Ureter (tissue), 1 donor: ENCODE data around the gene ZBTB7C. TPM values are rescaled to one million over a fixed set of nuclear protein-coding genes. Genes with fewer than 3 reads are reported as not detected.
A peak's percentile ranks its signal among the peaks of the same experiment; 100 is the strongest.

Source experiments
- DNase-seq: peaks from one replicate; pipeline ENCODE4 v3.0.0-alpha.2; 2020; ENCODE audit warnings: low spot score
- total RNA-seq: library from RNA; stranded (reverse); gene quantifications from one replicate; pipeline ENCODE4 v1.2.4, GENCODE V29; 2023
- donor health status: DM: yes; HTN: yes; CAD: no.

ZBTB7C gene
- total RNA-seq, 1 donor from 2014 or later: 72.1 TPM

DNA sequence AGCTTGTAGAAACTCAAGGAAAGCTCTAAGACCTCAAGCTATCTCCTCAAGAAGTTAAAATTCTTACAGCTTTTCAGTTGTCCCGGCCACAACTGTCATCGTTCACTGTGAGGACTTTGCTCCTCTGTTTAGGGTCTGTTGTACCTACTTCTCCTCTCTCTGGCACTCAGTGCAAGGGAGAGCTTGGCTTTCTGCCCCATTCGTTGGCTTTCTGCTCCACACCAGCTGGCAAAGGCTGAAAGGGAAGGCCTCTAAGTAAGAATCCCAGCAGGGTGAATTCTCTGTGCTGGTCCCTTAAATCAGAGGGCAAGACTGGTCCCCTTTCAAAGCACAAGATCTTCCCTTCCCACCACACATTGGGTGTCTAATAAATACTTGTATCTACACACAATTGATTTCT lies 17.3 kb downstream of the ZBTB7C start:
- DNase-seq: no peak

DNA sequence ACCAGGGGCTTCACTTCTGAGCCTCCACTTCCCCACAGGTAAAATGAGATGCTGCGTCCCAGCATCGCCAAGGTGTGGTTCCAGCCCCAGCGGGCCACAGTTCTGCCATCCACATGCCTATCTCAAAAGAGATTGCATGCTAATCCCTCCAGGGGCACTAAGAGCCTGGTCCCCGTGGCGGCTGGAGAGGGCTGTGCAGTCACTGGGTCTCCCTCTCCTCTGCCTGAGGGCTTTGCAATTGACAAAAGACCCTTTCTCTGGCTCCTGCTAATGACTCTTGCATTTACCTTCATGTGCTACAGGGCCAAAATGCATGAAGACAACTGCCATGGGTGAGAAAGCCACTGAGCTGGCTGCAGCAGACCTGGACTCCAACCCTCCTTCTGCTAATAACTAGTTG lies 18.5 kb downstream of the ZBTB7C start:
- DNase-seq: no peak

DNA sequence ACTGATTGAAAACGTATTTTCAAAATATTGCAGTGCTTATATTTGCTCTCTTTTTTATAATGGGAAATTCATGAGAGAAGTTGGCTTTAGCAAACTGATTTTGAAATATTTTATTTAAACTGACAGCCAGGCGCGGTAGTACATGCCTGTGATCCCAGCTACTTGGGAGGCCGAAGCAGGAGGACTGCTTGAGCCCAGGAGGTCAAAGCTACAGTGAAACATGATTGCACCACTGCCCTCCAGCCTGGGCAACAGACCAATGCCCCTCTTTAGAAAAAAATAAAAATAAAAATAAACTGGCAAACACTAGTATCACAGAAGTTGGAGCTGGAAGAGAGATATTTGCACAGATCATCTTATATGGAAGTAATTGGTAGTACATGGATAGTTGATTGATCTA lies 20.7 kb downstream of the ZBTB7C start:
- no peak for DNase-seq

DNA sequence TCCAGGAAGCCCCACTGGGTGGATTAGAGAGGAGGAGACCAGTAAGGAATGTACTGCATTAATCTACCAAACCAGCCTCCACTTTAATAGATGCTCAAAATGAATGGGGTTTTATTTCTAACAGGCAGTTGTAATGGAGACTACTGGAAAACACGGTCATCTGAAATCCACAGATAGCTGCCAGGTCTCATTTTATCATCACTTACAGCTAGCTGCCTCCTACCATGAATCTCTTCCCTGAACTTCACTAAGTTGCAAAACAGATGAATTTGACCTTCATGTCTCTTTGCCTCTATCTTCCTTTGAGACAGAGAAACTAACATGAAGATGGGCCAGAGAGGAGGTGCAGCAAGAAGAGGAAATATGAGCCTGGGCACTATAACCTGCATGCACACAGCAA lies 21.9 kb downstream of the ZBTB7C start:
- DNase-seq: no peak

DNA sequence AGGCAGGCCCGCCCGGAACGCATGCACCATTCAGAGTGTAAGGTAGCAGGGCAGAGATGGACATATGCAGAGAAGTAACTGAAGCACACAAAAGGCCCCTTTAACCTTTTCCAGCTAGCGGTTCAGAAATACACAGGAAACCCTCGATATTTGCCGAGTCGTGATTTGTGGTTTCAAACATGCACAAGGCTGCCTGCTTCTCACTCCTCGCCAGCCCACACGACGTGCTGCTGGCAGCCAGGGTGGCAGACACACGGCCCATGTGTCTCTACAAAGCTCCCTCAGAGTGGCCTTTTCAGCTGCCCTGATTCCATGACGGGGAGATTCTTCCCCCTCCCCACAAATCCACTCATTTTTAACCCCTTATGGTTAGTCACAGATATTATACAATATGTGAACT lies 23.6 kb downstream of the ZBTB7C start:
- DNase-seq: peak; percentile 27

DNA sequence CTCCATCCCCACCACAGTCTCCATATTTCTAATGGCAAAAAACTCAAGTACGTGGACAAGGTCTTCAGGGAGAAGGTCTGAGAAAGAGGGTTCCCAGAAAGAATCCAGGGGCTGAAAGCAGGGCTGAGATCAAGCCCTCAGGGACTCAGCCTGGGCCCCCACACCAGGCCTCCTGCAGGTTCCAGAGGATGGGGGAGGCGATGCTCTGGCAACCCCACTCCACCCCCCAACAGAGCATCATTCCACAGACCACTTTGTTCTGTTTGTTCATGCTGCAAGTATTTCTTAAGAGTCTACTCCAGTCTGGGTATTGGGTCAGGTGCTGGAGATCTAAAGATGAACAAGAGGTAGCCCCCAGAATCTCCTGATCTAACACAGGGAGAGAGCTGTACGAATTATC lies 32.2 kb downstream of the ZBTB7C start:
- no peak for DNase-seq

DNA sequence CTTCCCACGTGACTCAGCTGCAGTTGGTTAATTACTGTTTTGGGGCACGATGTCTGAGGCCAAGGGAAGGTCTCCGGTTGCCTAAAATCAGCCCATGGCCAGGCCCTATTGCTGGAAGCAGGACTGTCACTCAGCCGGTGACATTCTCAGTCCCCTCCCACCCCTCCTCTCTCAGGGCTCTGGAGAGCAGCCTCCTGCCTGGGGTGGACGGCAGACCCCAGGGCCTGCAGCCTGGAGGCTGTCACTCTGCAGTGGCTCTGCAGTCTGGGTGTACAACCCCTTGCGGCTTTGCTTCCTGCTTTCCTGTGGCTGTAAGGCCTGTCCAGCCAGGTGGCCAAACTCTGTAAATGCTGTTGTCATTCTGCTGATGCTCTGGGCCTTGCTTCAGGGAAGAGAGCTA lies 32.8 kb downstream of the ZBTB7C start:
- DNase-seq: no peak

DNA sequence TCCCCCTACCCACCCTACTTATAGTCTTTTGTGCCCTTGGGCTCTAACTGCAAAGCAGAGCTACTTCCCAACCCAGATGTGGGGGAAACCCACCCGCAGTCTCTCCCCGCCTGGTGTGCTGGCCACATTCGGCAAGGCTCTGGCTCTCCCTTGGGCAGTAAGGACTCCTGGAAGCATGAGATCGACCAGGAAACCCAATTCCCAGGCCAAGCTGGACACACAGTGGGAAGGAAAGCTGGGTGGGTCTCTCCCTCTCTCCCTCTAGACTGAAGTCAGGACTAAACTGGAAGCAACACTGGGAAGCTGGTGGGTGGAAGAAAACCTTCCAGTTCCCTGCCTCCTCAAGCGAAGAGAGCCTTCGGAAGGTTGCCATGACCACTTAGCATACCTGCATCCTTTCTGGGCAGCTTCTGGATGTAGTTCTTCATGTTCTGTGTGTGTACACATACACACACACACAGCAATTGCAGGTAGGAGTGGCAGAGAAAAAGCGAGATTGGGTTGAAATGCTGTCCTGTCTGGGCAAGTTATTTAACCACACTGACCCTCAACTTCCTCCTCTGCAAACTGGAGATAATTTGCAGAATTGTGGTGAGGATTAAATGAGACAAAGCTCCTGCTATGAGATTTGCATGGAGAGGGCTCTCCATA lies 33.9 kb downstream of the ZBTB7C start:
- no peak for DNase-seq

DNA sequence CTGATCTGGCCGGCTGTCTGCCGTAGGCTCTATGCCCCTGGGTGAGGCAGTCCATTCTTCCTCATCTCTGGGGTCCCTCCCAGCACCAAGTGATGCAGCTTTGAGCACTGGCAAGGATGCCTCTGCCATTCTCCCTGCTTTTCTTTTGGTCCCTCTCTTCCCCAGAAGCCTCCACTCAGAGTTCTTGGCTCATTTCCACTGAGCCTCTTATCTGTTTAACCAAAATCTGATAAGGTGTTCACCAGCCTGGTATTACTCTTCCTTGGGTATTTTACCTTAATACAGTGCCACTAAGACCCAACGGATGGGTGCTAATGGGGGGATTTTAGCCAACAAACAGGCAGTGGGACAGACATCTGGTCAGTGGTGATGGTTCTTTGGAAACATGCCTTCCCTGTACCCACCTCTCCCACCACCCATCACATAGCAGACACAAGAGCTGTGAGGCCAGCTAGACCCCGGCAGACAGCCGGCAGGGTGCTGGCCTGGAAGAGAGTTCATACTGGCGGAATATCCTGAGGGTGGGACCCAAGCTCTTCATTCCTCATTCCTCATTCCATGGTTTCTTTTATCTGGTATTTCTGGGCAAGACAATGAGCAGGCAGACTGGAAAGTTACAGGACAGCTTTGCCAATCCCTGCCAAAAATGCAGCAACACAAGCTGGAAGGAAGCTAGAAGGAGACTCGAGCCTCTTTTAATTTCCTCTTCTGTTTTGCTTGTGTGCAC lies 34.6 kb downstream of the ZBTB7C start:
- DNase-seq: no peak

DNA sequence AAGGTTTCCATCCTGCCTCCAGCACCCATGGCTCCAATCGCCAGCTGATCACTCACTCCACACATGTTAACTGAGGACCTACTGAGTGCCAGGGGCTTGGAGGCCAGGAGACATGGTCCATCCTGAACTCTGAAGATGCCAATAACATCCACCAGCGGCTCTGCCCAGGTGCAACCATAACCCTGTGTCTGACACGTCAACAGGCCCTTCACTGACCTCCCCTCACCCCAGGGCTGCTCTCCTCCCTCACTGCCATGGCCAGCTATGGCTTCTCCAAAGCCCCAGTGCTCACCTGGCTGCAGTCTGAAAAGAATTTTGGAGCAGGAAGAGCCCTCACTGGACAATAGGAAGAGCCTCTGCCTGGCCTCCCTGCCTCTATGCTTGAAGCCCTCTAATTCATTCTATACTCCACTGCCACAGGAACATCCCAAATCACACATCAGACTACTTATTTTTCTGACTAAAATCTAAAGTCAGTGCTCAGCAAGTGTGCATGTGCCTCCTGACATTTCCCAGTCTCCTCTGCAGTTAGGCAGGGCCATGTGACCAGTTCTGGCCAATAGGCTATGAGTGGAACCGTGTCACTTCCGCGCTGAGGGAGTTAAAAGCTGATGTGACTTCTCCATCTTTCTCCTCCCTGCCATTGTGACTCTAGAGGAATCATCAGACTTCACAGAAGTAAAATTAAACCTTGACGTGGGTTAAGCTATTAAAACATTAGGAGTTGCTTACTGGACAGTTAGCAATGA lies 37.2 kb downstream of the ZBTB7C start:
- no peak for DNase-seq

DNA sequence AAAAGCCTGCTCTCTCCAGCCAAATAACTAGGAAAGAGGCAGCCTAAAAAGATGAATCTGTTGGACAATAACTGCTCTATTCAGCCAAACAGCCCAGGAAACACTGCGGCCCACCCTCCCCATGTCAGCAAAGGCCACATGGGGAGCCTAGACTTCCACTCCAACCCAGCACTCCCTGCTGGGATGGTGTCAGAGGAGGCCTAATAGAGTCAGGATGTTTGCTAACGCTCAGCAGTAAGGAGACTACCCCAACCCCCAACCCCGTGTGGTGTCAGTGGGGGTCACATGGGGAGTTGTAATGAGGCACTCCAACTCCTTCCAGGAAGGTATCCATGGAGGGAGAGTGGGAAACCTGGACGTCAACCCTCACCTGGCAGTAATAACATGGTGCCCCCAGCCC lies 41.6 kb downstream of the ZBTB7C start:
- no peak for DNase-seq

DNA sequence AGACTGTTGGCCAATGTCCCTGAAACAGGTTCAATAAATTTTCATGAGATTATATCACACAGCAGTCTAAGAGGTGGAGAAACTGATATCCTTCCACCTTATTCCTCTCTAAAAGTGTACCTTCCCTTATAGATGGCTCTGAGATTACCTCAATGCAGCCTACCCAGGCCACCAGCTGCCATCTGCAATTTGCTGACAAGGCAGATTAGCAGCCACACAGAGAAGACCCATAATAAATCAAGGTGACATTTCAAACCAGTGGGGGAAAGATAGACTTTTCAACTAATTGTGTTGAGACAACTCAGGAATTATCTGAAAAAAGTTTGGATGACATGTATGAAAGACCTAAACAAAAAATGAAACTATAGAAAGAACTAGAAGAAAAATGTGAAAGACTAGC lies 43.2 kb downstream of the ZBTB7C start:
- DNase-seq: no peak

DNA sequence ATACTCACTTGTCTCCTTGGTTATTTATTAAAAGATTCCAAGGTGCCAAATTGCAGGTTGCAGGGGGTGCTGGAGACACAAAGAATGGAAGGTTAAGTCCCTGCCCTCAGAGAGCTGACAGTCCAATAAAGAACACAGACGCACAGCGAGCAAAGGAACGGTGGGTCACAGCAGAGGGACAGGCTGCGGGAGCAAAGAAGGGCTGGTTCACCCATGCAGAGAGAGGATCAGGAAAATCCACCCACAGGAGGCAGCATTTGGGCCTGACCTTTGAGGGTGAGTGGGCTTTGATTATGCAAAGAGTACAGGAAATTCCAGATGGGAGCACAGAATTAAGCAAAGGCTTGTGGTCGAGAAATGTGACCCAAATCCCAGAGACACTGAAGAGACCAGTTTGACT lies 45.0 kb downstream of the ZBTB7C start:
- DNase-seq: no peak

DNA sequence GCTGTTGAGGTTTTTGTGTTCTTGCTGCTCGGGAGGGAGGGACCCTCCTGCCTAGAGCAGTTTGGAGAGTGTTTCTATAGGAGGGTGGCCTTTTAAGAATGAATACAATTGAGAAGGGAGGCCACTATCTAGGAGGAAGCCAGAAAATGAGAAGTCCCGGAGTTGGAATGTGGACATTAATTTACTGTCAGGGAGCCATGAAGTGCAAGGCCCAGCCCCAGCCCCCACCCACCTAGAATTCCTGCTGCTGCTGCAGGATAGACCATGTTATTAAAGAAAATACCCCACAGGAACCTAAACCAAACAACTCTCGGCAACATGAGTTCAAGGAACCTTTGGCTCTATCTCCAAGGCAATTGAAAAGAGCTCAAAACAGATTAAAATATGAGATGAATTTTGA lies 46.0 kb downstream of the ZBTB7C start:
- no peak for DNase-seq

DNA sequence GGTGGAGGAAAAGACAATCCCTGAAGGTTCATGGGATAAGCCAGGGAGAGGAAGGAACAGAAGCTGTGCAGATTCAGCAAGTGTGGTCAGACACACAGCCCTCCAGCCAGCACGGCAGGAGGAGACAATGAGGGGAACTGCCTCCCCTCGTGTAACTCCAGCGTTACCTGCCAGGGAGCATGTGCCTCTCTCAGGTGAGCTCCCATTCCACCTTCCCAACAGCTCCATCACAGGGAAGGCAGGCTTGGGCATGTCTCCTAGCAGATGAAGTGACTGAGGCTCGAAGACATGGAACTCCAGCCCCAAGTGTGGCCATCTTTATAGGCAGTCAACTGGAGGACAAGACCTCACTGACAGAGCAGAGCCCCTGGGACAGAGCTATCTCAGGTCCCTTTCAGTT lies 47.4 kb downstream of the ZBTB7C start:
- no peak for DNase-seq

DNA sequence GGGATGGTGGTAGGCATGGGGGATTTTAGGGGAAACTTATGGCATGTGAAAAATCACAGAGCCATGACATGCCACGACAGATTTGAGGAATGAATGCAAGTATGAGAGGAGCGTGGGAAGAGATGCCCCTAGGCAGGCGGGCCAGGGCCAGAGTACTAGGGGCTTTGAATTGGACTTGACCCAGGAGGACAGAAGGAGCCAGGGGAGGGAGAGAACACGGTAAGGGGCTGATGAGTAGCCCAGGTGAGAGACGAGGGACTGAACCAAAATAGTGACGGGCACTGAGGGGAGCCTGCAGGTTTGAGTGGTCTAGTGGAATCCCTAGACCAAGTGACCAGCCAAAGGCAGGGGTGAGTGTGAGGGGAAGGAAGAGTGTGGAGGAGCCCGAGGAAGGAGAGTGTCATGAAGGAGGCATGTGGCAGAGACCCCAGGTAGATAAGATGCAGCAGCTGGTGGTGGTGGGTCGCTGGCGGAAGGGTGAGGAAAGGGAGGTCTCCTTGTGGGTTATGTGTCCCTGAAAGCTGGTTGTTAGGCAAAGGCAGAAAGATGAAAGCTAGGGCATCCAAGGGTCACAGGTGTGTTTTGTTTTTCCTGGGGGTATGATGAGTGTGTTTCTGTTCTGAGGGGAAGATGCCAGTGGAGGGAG lies 48.7 kb downstream of the ZBTB7C start:
- DNase-seq: no peak

DNA sequence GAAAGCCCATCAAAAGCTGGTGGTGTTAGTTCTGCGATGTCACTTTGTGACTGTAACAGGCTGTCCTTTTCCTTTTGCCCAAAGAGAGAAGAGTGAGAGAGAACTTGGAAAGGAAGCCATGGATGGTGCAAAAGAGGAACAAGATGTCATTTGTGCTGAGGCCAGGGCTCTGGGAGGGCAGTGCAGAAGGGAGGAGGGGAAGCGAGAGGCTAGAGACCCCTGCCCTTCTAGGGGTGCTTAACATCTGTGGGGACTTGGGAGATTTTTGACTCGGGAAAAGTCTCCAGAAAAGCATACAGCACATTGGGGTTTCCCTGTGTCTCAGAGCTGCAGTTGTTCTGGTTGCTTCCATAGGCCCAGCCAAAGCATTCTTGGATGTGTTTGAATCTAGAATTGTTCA lies 49.6 kb downstream of the ZBTB7C start:
- no peak for DNase-seq

DNA sequence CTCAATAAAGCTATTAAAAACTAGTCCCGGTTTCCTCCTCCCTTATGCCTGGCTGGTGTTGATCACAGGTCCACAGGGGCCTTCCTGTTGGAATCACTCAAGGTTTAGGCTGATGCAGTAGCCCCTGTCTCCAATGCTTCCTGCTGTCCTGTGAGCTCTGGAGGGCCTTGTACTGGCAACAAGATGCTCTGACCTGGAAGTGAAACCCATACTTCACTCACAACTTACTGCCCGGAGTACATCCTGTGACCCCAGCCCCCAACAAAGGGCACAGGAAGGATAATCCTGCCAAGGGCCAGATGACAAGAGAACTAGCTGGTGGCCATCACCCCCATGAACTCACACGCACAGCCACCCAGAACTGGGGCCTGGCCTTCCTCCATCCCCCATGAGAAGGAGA lies 50.3 kb downstream of the ZBTB7C start:
- DNase-seq: no peak

DNA sequence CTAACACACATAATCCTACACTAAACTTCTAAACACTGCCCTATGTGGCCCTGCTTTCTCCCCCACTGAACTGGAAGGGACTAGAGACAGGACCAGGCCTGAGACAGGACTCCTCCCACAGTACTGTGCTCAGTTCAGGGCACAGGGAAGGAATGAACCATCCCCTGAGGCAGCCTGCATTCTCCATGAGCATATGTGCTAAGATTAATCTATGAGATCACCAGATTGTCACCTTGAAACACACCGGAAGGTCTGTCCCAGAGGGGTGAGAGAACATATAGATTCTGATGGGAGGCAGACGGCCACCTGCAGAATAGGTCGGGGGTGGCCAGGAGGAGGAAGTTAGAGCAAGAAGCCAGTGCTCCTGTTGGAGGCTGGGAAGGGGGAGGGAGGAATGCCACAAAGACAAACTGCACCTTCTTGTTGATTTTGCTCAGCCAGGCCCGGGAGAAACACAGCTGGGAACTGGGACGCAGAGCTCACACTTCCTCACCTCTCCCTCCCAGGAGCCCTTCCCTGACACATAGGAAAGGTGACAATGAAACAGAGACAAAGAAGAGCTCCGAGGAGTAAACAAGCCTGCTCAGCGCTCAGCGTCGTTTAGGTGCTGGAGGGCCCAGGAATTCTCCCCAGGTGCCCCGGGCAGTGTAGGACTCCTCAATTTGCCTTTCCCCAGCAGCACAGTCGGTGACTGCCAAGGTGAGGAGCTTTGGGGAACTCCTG lies 52.1 kb downstream of the ZBTB7C start:
- no peak for DNase-seq

DNA sequence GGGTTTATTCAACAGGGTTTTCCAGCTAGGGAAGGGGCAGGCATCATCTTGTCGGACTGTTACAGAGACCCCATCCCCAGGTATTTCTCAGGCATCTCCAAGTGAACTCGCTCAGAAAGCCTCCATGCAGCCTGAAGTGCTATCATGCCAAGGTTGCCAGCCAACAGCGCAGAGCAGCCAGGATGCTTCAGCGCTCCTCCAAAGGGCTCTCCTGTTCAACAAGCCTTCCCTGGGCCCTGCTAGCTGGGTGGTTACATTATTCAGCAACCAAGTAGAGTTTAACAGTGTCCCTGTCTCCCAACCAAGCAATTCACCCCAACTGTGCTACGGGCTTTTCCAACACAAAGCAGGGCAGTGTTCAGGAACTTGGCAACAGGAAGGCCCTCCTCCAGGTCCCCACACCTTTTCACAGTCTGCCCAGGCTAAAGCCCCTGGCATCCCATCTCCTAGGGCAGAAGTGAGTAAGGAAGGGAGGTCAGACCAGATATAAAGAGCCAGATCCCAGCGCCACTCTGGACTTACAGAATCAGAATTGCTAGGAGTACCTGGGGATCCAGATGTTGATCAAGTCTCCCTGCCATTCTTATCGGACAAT lies 52.9 kb downstream of the ZBTB7C start:
- no peak for DNase-seq

DNA sequence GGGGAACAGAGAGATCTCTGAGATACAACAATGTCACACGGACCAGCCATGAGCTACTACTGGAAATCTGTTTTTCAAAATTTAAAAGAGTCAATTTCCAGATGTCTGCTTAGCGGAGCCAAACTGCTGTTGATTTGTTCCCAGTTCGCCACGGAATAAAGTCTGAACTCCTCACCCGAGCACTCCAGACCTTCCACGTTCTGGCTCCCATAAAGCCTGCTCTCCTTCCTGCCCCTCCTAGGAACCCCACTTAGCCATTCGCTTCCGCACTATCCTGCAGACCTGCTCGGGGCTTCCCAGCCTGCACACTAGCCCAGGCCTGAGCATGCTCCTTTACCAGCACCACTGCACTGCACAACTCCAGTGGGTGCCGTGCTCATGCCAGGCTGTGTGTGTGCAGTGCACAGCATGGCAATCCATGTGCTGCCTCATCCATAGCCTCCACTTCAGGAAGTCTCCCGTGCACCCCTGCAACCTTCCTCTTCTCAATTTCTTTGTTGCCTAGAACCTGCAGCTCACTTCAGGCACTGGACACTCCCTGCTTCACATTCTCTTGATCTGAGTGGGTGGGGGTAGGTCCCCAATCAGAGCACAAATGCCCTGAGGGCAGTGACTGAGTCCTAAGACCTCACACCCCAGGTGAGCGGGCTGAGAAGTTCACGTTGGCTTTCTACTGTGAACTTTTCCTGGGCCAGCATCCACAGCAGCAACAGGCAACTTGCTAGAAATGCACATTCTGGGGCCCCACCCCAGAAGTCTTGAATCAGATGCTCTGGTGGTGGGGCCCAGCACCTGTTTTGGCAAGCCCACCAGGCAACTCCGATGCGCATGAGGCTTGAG lies 53.7 kb downstream of the ZBTB7C start:
- DNase-seq: no peak
